Amniotic epithelial cell (primary cell): Measurements from ENCODE around the gene VAV1.
"Not testable (repeated sequence)": the region's sequence is repeated elsewhere in the genome, so short reads cannot be mapped to it uniquely, and the experiment has no call there.

Experiments
- DNase-seq: peaks from one replicate; pipeline ENCODE4 v3.0.0-alpha.2; 2010; ENCODE audit warnings: low read depth

VAV1 gene

GRCh38 chr19:6852001-6852400 lies 79.5 kb downstream of the VAV1 start:
- DNase-seq: no peak

- DNase-seq: no peak
These were observed 81.4 kb downstream of the VAV1 start for GRCh38 chr19:6853868-6854267.

GRCh38 chr19:6854758-6855157 lies 82.2 kb downstream of the VAV1 start:
- DNase-seq: no peak

- DNase-seq: no peak
These were observed 84.4 kb downstream of the VAV1 start for GRCh38 chr19:6856749-6857372.

- no peak for DNase-seq
These were observed 89.3 kb downstream of the VAV1 start for GRCh38 chr19:6861683-6862286.

GRCh38 chr19:6862673-6863078 lies 90.2 kb downstream of the VAV1 start:
- peak; percentile 74 for DNase-seq

GRCh38 chr19:6864325-6864940 lies 91.9 kb downstream of the VAV1 start:
- no peak for DNase-seq

GRCh38 chr19:6865849-6866248 lies 93.3 kb downstream of the VAV1 start:
- no peak for DNase-seq

- DNase-seq: no peak
These were observed 94.2 kb downstream of the VAV1 start for GRCh38 chr19:6866741-6867151.

- no peak for DNase-seq
These were observed 95.8 kb downstream of the VAV1 start for GRCh38 chr19:6868351-6868750.

- DNase-seq: not testable (repeated sequence)
These were observed 96.8 kb downstream of the VAV1 start for GRCh38 chr19:6869151-6869882.

- no peak for DNase-seq
These were observed 101.4 kb downstream of the VAV1 start for GRCh38 chr19:6873708-6874431.

- DNase-seq: no peak
These were observed 102.7 kb downstream of the VAV1 start for GRCh38 chr19:6875218-6875617.

GRCh38 chr19:6876748-6877147 lies 104.2 kb downstream of the VAV1 start:
- no peak for DNase-seq

- DNase-seq: no peak
These were observed 105.3 kb downstream of the VAV1 start for GRCh38 chr19:6877766-6878165.

- DNase-seq: no peak
These were observed 113.9 kb downstream of the VAV1 start for GRCh38 chr19:6886277-6886897.

- no peak for DNase-seq
These were observed 114.8 kb downstream of the VAV1 start, which contains the start of gene ADGRE1 for GRCh38 chr19:6887316-6887715. ADGRE1 (plus strand) TSS chr19:6887579; CDS start chr19:6887609, 30 bp downstream.

- DNase-seq: no peak
These were observed 116.5 kb downstream of the VAV1 start for GRCh38 chr19:6888967-6889366.

- DNase-seq: no peak
These were observed 117.9 kb downstream of the VAV1 start for GRCh38 chr19:6890401-6890913.

- DNase-seq: no peak
These were observed 118.4 kb downstream of the VAV1 start for GRCh38 chr19:6890938-6891337.

- DNase-seq: no peak
These were observed 119.4 kb downstream of the VAV1 start for GRCh38 chr19:6891761-6892385.
